Measurements from ENCODE around the gene SOX9. TPM values are rescaled to one million over a fixed set of nuclear protein-coding genes. Genes with fewer than 3 reads are reported as not detected.
A peak's percentile ranks its signal among the peaks of the same experiment; 100 is the strongest.

Gene SOX9
- total and polyA plus RNA-seq, 9 donors, result 2.8 to 16.3 (median 10.5) TPM

- Histone ChIP-seq H3K4me3 (ENCODE audit: low read length) (peak overlapping the region; percentile 41), H3K27me3 (ENCODE audit: control insufficient read depth, insufficient read depth, low read length) (peaks cover 77% of the 10 kb centered on the region), H3K9me3 (replicated peaks; ENCODE audit: control insufficient read depth, low read depth, low read length) (no peaks in the 10 kb centered on the region), H3K36me3 (ENCODE audit: control insufficient read depth, insufficient read depth, low read length) (peaks cover 5% of the 10 kb centered on the region), H3K27ac (ENCODE audit: low read length) (no peak overlapping the region), H3K4me1 (ENCODE audit: control insufficient read depth, insufficient read depth, low read length) (peaks cover 43% of the 10 kb centered on the region)
- peak; percentile 91 for DNase-seq
- 4% methylated on average over 13 of the region's 24 CpGs for WGBS (ENCODE audit: insufficient coverage)
Observed at GRCh38 chr17:72118335-72119076, 2.3 kb upstream of the SOX9 start.

GRCh38 chr17:72119077-72119872 is 1.5 kb upstream of the SOX9 start:
- Histone ChIP-seq H3K36me3 (ENCODE audit: control insufficient read depth, insufficient read depth, low read length) (peaks cover 5% of the 10 kb centered on the region), H3K4me1 (ENCODE audit: control insufficient read depth, insufficient read depth, low read length) (peaks cover 47% of the 10 kb centered on the region), H3K9me3 (replicated peaks; ENCODE audit: control insufficient read depth, low read depth, low read length) (no peaks in the 10 kb centered on the region), H3K27me3 (ENCODE audit: control insufficient read depth, insufficient read depth, low read length) (peaks cover 76% of the 10 kb centered on the region), H3K27ac (ENCODE audit: low read length) (no peak overlapping the region), H3K4me3 (ENCODE audit: low read length) (no peak overlapping the region)
- no peak for DNase-seq
- WGBS (ENCODE audit: insufficient coverage), result 45% methylated on average over 7 of the region's 22 CpGs

GRCh38 chr17:72119873-72120641 is 763 bp upstream of the SOX9 start:
- H3K27me3 ChIP-seq (ENCODE audit: control insufficient read depth, insufficient read depth, low read length), result peaks cover 70% of the 10 kb centered on the region
- no peaks in the 10 kb centered on the region for H3K9me3 ChIP-seq (replicated peaks; ENCODE audit: control insufficient read depth, low read depth, low read length)
- peak overlapping the region; percentile 73 for H3K27ac ChIP-seq (ENCODE audit: low read length)
- WGBS (ENCODE audit: insufficient coverage), result 16% methylated on average over 35 of the region's 54 CpGs
- peak overlapping the region; percentile 77 for H3K4me3 ChIP-seq (ENCODE audit: low read length)
- peaks cover 47% of the 10 kb centered on the region for H3K4me1 ChIP-seq (ENCODE audit: control insufficient read depth, insufficient read depth, low read length)
- no peak for DNase-seq
- peaks cover 5% of the 10 kb centered on the region for H3K36me3 ChIP-seq (ENCODE audit: control insufficient read depth, insufficient read depth, low read length)

GRCh38 chr17:72121164-72122009 is 567 bp downstream of the SOX9 start:
- Histone ChIP-seq H3K27ac (ENCODE audit: low read length) (peak overlapping the region; percentile 69), H3K9me3 (replicated peaks; ENCODE audit: control insufficient read depth, low read depth, low read length) (no peaks in the 10 kb centered on the region), H3K27me3 (ENCODE audit: control insufficient read depth, insufficient read depth, low read length) (peaks cover 60% of the 10 kb centered on the region), H3K4me3 (ENCODE audit: low read length) (peak overlapping the region; percentile 77), H3K36me3 (ENCODE audit: control insufficient read depth, insufficient read depth, low read length) (peaks cover 7% of the 10 kb centered on the region), H3K4me1 (ENCODE audit: control insufficient read depth, insufficient read depth, low read length) (peaks cover 47% of the 10 kb centered on the region)
- no peak for DNase-seq
- under 1% methylated on average over 87 of the region's 88 CpGs for WGBS (ENCODE audit: insufficient coverage)

- Histone ChIP-seq H3K9me3 (replicated peaks; ENCODE audit: control insufficient read depth, low read depth, low read length) (no peaks in the 10 kb centered on the region), H3K27ac (ENCODE audit: low read length) (peak overlapping the region; percentile 66), H3K27me3 (ENCODE audit: control insufficient read depth, insufficient read depth, low read length) (peaks cover 52% of the 10 kb centered on the region), H3K4me3 (ENCODE audit: low read length) (peak overlapping the region; percentile 77), H3K36me3 (ENCODE audit: control insufficient read depth, insufficient read depth, low read length) (peaks cover 7% of the 10 kb centered on the region), H3K4me1 (ENCODE audit: control insufficient read depth, insufficient read depth, low read length) (peaks cover 44% of the 10 kb centered on the region)
- WGBS (ENCODE audit: insufficient coverage), result under 1% methylated on average over 15 of the region's 36 CpGs
- no peak for DNase-seq
Observed at GRCh38 chr17:72122010-72122764, 1.4 kb downstream of the SOX9 start.

- 14% methylated on average over 35 of the region's 48 CpGs for WGBS (ENCODE audit: insufficient coverage)
- peaks cover 7% of the 10 kb centered on the region for H3K36me3 ChIP-seq (ENCODE audit: control insufficient read depth, insufficient read depth, low read length)
- DNase-seq, result no peak
- H3K27me3 ChIP-seq (ENCODE audit: control insufficient read depth, insufficient read depth, low read length), result peaks cover 45% of the 10 kb centered on the region
- H3K4me3 ChIP-seq (ENCODE audit: low read length), result peak overlapping the region; percentile 77
- H3K9me3 ChIP-seq (replicated peaks; ENCODE audit: control insufficient read depth, low read depth, low read length), result no peaks in the 10 kb centered on the region
- no peak overlapping the region for H3K27ac ChIP-seq (ENCODE audit: low read length)
- peaks cover 42% of the 10 kb centered on the region for H3K4me1 ChIP-seq (ENCODE audit: control insufficient read depth, insufficient read depth, low read length)
Observed at GRCh38 chr17:72122765-72123529, 2.1 kb downstream of the SOX9 start.

GRCh38 chr17:72123530-72124437 is 3.0 kb downstream of the SOX9 start:
- Histone ChIP-seq H3K4me3 (ENCODE audit: low read length) (peak overlapping the region; percentile 77), H3K9me3 (replicated peaks; ENCODE audit: control insufficient read depth, low read depth, low read length) (no peaks in the 10 kb centered on the region), H3K4me1 (ENCODE audit: control insufficient read depth, insufficient read depth, low read length) (peaks cover 37% of the 10 kb centered on the region), H3K27me3 (ENCODE audit: control insufficient read depth, insufficient read depth, low read length) (peaks cover 38% of the 10 kb centered on the region), H3K36me3 (ENCODE audit: control insufficient read depth, insufficient read depth, low read length) (peaks cover 7% of the 10 kb centered on the region), H3K27ac (ENCODE audit: low read length) (no peak overlapping the region)
- no peak for DNase-seq
- 30% methylated on average over 67 of the region's 75 CpGs for WGBS (ENCODE audit: insufficient coverage)

GRCh38 chr17:72124438-72124775 is 3.6 kb downstream of the SOX9 start:
- WGBS (ENCODE audit: insufficient coverage), result no CpG with 5 or more reads among the region's 7 CpGs
- no peak overlapping the region for H3K4me3 ChIP-seq (ENCODE audit: low read length)

More at GRCh38 chr17:72124438-72124775, 3.6 kb downstream of the SOX9 start:
- Histone ChIP-seq H3K9me3 (replicated peaks; ENCODE audit: control insufficient read depth, low read depth, low read length) (no peaks in the 10 kb centered on the region), H3K27me3 (ENCODE audit: control insufficient read depth, insufficient read depth, low read length) (peaks cover 35% of the 10 kb centered on the region), H3K27ac (ENCODE audit: low read length) (no peak overlapping the region), H3K36me3 (ENCODE audit: control insufficient read depth, insufficient read depth, low read length) (peaks cover 7% of the 10 kb centered on the region), H3K4me1 (ENCODE audit: control insufficient read depth, insufficient read depth, low read length) (peaks cover 37% of the 10 kb centered on the region)
- no peak for DNase-seq
